PC-9 (cell line): ENCODE data around the gene RNU2-1. TPM values are rescaled to one million over a fixed set of nuclear protein-coding genes. Genes with fewer than 3 reads are reported as not detected.
"Not testable (repeated sequence)": the region's sequence is repeated elsewhere in the genome, so short reads cannot be mapped to it uniquely, and the experiment has no call there.

ENCODE experiments used
- BruUV-seq: library from RNA; stranded (reverse); fragments of 400-500 nt; replicated peaks from 2 replicates; lab custom pipeline; 2021; lab: Mats Ljungman, UMichigan
- CTCF ChIA-PET: fragments of 300-600 bp; sonication (Branson Sonifier 250); formaldehyde crosslinking; loops from one replicate; lab custom pipeline; 2022; ENCODE audit warnings: antibody characterized with exemption; lab: Charles Lee
- POLR2A ChIA-PET: fragments of 300-600 bp; sonication (Branson Sonifier 250); formaldehyde crosslinking; loops from one replicate; lab custom pipeline; 2022; ENCODE audit warnings: antibody characterized with exemption; ENCODE audit not compliant: unreplicated experiment; lab: Charles Lee
- DNase-seq, 2 experiments: peaks; one replicate each; pipeline versions ENCODE4 v3.0.0 to v3.0.0-alpha.2; 2015 to 2022; ENCODE audit warnings: mixed read lengths in 1 of 2
- H2AFZ ChIP-seq: fragments of 200-600 bp; sonication (generic); 2 replicates; pipeline ENCODE4 v1.8.1; 2017; ENCODE audit warnings: antibody characterized with exemption
- H3F3A ChIP-seq: fragments of 200-600 bp; sonication (generic); 2 replicates; pipeline ENCODE4 v1.8.1; 2017; ENCODE audit warnings: antibody characterized with exemption, mild to moderate bottlenecking, low read depth; ENCODE audit not compliant: insufficient read depth
- H3K27ac ChIP-seq: fragments of 200-600 bp; sonication (generic); 2 replicates; pipeline ENCODE4 v1.6.1; 2016; ENCODE audit warnings: mixed run types
- H3K27me3 ChIP-seq: fragments of 200-600 bp; sonication (generic); 2 replicates; pipeline ENCODE4 v1.6.1; 2016; ENCODE audit warnings: low read depth, mixed run types; ENCODE audit not compliant: insufficient read depth
- H3K36me3 ChIP-seq: fragments of 200-600 bp; sonication (generic); 2 replicates; pipeline ENCODE4 v1.6.1; 2016; ENCODE audit warnings: low read depth, mixed run types
- H3K4me1 ChIP-seq: fragments of 200-600 bp; sonication (generic); replicated peaks from 2 replicates; pipeline ENCODE4 v1.6.1; 2016; ENCODE audit warnings: mixed run types; ENCODE audit not compliant: insufficient read depth
- H3K4me2 ChIP-seq: fragments of 200-600 bp; sonication (generic); 2 replicates; pipeline ENCODE4 v1.6.1; 2017; ENCODE audit warnings: mixed run types
- H3K4me3 ChIP-seq: fragments of 200-600 bp; sonication (generic); 2 replicates; pipeline ENCODE4 v1.6.1; 2016; ENCODE audit warnings: mixed run types
- H3K79me2 ChIP-seq: fragments of 200-600 bp; sonication (generic); 2 replicates; pipeline ENCODE4 v1.6.1; 2017; ENCODE audit warnings: low read depth, mixed run types
- H3K9me2 ChIP-seq: fragments of 200-600 bp; sonication (generic); 2 replicates; pipeline ENCODE4 v1.8.1; 2017; ENCODE audit warnings: mild to moderate bottlenecking; ENCODE audit not compliant: insufficient read depth
- H3K9me3 ChIP-seq: fragments of 200-600 bp; sonication (generic); 2 replicates; pipeline ENCODE4 v1.8.1; 2016; ENCODE audit warnings: low read depth; ENCODE audit not compliant: insufficient read depth
- H4K20me1 ChIP-seq: fragments of 200-600 bp; sonication (generic); 2 replicates; pipeline ENCODE4 v1.8.1; 2017; ENCODE audit not compliant: insufficient read depth
- EZH2 ChIP-seq: fragments of 200-600 bp; sonication (generic); IDR thresholded peaks from 2 replicates; pipeline ENCODE4 v1.8.0; 2017; ENCODE audit warnings: antibody characterized with exemption, low read depth
- intact Hi-C: fragments of 100-400 bp; cut with micrococcal nuclease; formaldehyde crosslinking; loops from one replicate; pipeline ENCODE4 v1.10.0; 2022; ENCODE audit not compliant: unreplicated experiment
- total RNA-seq: library from RNA; stranded (reverse); gene quantifications from 2 replicates; pipeline ENCODE4 v1.2.3, GENCODE V29; 2021
- TF ChIP-seq, protein P1 (sequence below): fragments of 200-600 bp; sonication (generic); conservative IDR thresholded peaks from 2 replicates; pipeline ENCODE4 v1.6.1; 2017; ENCODE audit warnings: mixed run types, antibody characterized with exemption, mild to moderate bottlenecking, moderate library complexity

The RNU2-1 gene
- total RNA-seq, 1 experiment from 2014 or later: 4,274 TPM

- H3K4me2 ChIP-seq: no peak overlapping the region
- H3K4me3 ChIP-seq: no peak overlapping the region
- no peaks in the 10 kb centered on the region for H3K79me2 ChIP-seq
- ChIA-PET CTCF (no interaction called here), POLR2A (interaction anchor here (0.6 kb wide), 2 partner anchors 28 to 181 kb away, joined by 4 to 8 read pairs; no protein-coding TSS in a partner anchor)
- no peaks in the 10 kb centered on the region for H3K9me2 ChIP-seq
- H4K20me1 ChIP-seq: no peaks in the 10 kb centered on the region
- no TSS peak for BruUV-seq
- intact Hi-C loops: no loop called here
- no peak overlapping the region for H2AFZ ChIP-seq
- H3K36me3 ChIP-seq: peaks cover 42% of the 10 kb centered on the region; the same call in 1 of the 2 replicates
- no peaks in the 10 kb centered on the region for H3K9me3 ChIP-seq
- H3K4me1 ChIP-seq: peaks cover 9% of the 10 kb centered on the region
- peaks cover 13% of the 10 kb centered on the region; the same call in 1 of the 2 replicates for H3F3A ChIP-seq
- H3K27me3 ChIP-seq: no peaks in the 10 kb centered on the region
- no peak overlapping the region for H3K27ac ChIP-seq
- DNase-seq: no peak
- no peak for TF ChIP-seq EZH2
- TF ChIP-seq, protein P1, sequence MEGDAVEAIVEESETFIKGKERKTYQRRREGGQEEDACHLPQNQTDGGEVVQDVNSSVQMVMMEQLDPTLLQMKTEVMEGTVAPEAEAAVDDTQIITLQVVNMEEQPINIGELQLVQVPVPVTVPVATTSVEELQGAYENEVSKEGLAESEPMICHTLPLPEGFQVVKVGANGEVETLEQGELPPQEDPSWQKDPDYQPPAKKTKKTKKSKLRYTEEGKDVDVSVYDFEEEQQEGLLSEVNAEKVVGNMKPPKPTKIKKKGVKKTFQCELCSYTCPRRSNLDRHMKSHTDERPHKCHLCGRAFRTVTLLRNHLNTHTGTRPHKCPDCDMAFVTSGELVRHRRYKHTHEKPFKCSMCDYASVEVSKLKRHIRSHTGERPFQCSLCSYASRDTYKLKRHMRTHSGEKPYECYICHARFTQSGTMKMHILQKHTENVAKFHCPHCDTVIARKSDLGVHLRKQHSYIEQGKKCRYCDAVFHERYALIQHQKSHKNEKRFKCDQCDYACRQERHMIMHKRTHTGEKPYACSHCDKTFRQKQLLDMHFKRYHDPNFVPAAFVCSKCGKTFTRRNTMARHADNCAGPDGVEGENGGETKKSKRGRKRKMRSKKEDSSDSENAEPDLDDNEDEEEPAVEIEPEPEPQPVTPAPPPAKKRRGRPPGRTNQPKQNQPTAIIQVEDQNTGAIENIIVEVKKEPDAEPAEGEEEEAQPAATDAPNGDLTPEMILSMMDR: no peak
These were observed 34.1 kb downstream of the RNU2-1 start for GRCh38 chr17:43199633-43200032.

GRCh38 chr17:43193251-43193650 lies 40.5 kb downstream of the RNU2-1 start:
- ChIA-PET POLR2A (interaction anchor here (0.6 kb wide), 1 partner anchor 18 kb away, joined by 5 read pairs; the partner anchor contains the start of gene TMEM106A), CTCF (no interaction called here)
- Histone ChIP-seq H3K9me3 (no peaks in the 10 kb centered on the region), H2AFZ (no peak overlapping the region), H3K4me3 (no peak overlapping the region), H3K36me3 (peaks cover 56% of the 10 kb centered on the region), H3K4me2 (no peak overlapping the region), H3K27me3 (no peaks in the 10 kb centered on the region), H3K9me2 (no peaks in the 10 kb centered on the region), H3K27ac (no peak overlapping the region), H4K20me1 (peaks cover 4% of the 10 kb centered on the region; the same call in 1 of the 2 replicates), H3F3A (peaks cover 15% of the 10 kb centered on the region; the same call in 1 of the 2 replicates), H3K4me1 (no peaks in the 10 kb centered on the region), H3K79me2 (no peaks in the 10 kb centered on the region)
- DNase-seq: no peak
- intact Hi-C loops: no loop called here
- TF ChIP-seq, protein P1: no peak
- no peak for TF ChIP-seq EZH2
- no TSS peak for BruUV-seq

GRCh38 chr17:43186656-43187055 lies 47.1 kb downstream of the RNU2-1 start:
- Histone ChIP-seq H3K36me3 (peaks cover 27% of the 10 kb centered on the region), H3F3A (peaks cover 11% of the 10 kb centered on the region; the same call in 1 of the 2 replicates)
- H3K9me3 ChIP-seq, intact Hi-C loops, BruUV-seq, H3K79me2 ChIP-seq, H3K9me2 ChIP-seq, H3K4me2 ChIP-seq, H3K27me3 ChIP-seq, CTCF ChIA-PET, H3K4me3 ChIP-seq, H3K4me1 ChIP-seq, H3K27ac ChIP-seq, H2AFZ ChIP-seq, DNase-seq, H4K20me1 ChIP-seq, POLR2A ChIA-PET: not testable (repeated sequence)

GRCh38 chr17:43183921-43184320 lies 49.9 kb downstream of the RNU2-1 start:
- CTCF ChIA-PET: no interaction called here
- Histone ChIP-seq H3K79me2 (no peaks in the 10 kb centered on the region), H3K27me3 (no peaks in the 10 kb centered on the region), H3K4me2 (no peak overlapping the region), H3K9me2 (no peaks in the 10 kb centered on the region), H3K36me3 (peaks cover 11% of the 10 kb centered on the region), H3K27ac (no peak overlapping the region), H3K9me3 (no peaks in the 10 kb centered on the region), H4K20me1 (peaks cover 8% of the 10 kb centered on the region), H3F3A (peaks cover 9% of the 10 kb centered on the region; the same call in 1 of the 2 replicates), H3K4me3 (no peak overlapping the region), H3K4me1 (no peaks in the 10 kb centered on the region), H2AFZ (no peak overlapping the region)
- intact Hi-C loops: no loop called here
- no peak for DNase-seq
- BruUV-seq: no TSS peak
- TF ChIP-seq EZH2: no peak
- TF ChIP-seq, protein P1: no peak
- POLR2A ChIA-PET: interaction anchor here (0.7 kb wide), 1 partner anchor 135 kb away, joined by 3 read pairs; no protein-coding TSS in a partner anchor
